ENCODE data around the gene EHMT1. TPM values are rescaled to one million over a fixed set of nuclear protein-coding genes. Genes with fewer than 3 reads are reported as not detected.

EHMT1 gene
- total and polyA plus RNA-seq, 9 of the 15 experiments (the other 6 are each of a cell fraction or from before 2014, with no cell fraction given), result 2.2 to 76.0 (median 36.4) TPM

DNA sequence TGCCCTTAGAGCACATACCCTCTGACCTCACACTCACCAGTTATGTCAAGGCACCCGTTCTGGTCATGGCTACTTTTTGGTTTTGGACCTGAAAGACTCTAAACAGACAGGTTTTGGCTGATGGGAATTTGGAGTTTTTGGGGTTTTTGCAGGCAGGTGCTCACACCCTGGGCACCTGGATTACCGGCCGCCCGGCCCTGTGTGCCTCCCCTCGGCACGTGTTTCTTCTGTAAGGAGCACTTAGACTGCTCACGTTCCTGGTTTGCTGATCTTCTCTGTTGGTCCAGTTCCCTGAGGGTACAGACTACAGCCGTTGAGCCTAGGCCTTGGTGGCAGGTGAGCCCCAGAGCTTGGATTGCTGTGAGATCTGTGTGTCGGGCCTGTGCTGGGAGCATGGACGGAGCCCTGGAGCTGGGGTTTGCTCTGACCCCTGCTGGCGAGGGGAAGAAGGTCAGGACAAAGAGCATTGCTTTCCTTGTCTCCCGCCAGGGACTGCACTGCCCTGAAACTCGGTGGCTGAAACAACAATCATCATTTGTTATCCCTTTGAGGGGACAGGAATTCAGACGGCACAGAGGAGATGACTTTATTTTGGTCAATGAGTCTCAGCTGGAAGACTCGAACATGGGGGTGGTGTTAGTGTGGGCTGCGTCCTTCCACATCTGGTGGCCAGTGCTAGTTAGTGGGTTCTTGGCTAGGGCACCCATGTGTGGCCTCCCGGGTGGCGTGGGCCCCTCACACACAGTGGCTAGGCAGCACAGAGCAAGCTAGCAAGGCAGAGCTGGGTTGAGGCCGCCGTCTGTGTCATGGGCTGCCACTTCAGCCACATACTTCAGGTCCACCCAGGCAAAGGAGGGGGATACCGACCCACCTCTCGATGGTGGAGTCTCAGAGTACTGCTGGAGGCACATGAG lies 76.4 kb downstream of the EHMT1 start (continued):
- peak in 1 of 2 experiments; percentile 60; a peak in 1 of 4 replicates for TF ChIP-seq UBTF (IDR thresholded peaks at IDR 0.05; ENCODE audit: borderline replicate concordance in 1 of 2, low read depth in 2 of 2, low read length in 2 of 2)
- TF ChIP-seq KAT2B (IDR thresholded peaks at IDR 0.05; ENCODE audit: low read depth, low read length), result no peak
- no peak for TF ChIP-seq ZNF589 (CRISPR knock-in tag; IDR thresholded peaks at IDR 0.05; ENCODE audit: low read depth)
- TF ChIP-seq, protein P1, sequence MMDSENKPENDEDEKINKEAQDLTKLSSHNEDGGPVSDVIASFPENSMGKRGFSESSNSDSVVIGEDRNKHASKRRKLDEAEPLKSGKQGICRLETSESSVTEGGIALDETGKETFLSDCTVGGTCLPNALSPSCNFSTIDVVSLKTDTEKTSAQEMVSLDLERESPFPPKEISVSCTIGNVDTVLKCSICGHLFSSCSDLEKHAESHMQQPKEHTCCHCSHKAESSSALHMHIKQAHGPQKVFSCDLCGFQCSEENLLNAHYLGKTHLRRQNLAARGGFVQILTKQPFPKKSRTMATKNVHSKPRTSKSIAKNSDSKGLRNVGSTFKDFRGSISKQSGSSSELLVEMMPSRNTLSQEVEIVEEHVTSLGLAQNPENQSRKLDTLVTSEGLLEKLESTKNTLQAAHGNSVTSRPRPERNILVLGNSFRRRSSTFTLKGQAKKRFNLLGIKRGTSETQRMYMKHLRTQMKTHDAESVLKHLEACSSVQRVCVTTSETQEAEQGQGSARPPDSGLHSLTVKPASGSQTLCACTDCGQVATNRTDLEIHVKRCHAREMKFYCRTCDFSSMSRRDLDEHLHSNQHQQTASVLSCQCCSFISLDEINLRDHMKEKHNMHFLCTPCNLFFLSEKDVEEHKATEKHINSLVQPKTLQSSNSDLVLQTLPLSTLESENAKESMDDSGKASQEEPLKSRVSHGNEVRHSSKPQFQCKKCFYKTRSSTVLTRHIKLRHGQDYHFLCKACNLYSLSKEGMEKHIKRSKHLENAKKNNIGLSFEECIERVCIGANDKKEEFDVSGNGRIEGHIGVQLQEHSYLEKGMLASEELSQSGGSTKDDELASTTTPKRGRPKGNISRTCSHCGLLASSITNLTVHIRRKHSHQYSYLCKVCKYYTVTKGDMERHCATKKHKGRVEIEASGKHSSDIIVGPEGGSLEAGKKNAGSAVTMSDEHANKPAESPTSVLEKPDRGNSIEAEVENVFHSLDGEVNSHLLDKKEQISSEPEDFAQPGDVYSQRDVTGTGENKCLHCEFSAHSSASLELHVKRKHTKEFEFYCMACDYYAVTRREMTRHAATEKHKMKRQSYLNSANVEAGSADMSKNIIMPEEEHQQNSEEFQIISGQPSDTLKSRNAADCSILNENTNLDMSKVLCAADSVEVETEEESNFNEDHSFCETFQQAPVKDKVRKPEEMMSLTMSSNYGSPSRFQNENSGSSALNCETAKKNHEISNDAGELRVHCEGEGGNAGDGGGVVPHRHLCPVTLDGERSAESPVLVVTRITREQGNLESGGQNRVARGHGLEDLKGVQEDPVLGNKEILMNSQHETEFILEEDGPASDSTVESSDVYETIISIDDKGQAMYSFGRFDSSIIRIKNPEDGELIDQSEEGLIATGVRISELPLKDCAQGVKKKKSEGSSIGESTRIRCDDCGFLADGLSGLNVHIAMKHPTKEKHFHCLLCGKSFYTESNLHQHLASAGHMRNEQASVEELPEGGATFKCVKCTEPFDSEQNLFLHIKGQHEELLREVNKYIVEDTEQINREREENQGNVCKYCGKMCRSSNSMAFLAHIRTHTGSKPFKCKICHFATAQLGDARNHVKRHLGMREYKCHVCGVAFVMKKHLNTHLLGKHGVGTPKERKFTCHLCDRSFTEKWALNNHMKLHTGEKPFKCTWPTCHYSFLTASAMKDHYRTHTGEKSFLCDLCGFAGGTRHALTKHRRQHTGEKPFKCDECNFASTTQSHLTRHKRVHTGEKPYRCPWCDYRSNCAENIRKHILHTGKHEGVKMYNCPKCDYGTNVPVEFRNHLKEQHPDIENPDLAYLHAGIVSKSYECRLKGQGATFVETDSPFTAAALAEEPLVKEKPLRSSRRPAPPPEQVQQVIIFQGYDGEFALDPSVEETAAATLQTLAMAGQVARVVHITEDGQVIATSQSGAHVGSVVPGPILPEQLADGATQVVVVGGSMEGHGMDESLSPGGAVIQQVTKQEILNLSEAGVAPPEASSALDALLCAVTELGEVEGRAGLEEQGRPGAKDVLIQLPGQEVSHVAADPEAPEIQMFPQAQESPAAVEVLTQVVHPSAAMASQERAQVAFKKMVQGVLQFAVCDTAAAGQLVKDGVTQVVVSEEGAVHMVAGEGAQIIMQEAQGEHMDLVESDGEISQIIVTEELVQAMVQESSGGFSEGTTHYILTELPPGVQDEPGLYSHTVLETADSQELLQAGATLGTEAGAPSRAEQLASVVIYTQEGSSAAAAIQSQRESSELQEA (IDR thresholded peaks at IDR 0.05; ENCODE audit: low read depth), result no peak
- TF ChIP-seq ZBTB9 (CRISPR knock-in tag; IDR thresholded peaks at IDR 0.05), result no peak
- no peak for TF ChIP-seq SNIP1 (IDR thresholded peaks at IDR 0.05; ENCODE audit: low read depth)
- TF ChIP-seq MAZ (CRISPR knock-in tag; conservative IDR thresholded peaks at IDR 0.05 in 1 of 2, IDR thresholded peaks at IDR 0.05 in 1 of 2), result 0 out of 4 replicates have a peak, but pooled peaks of 1 of the 2 experiments have one; percentile 29
- no peak for TF ChIP-seq BRD4 (IDR thresholded peaks at IDR 0.05)
- no peak for TF ChIP-seq ZNF133 (CRISPR knock-in tag; IDR thresholded peaks at IDR 0.05)
- no peak for TF ChIP-seq IRF2 (CRISPR knock-in tag; IDR thresholded peaks at IDR 0.05)
- TF ChIP-seq ESRRA (IDR thresholded peaks at IDR 0.05; ENCODE audit: borderline replicate concordance, low read depth), result no peak
- TF ChIP-seq, protein P2, sequence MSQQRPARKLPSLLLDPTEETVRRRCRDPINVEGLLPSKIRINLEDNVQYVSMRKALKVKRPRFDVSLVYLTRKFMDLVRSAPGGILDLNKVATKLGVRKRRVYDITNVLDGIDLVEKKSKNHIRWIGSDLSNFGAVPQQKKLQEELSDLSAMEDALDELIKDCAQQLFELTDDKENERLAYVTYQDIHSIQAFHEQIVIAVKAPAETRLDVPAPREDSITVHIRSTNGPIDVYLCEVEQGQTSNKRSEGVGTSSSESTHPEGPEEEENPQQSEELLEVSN (IDR thresholded peaks at IDR 0.05; ENCODE audit: borderline replicate concordance in 1 of 2, extremely low read depth in 1 of 2, insufficient read depth in 1 of 2, insufficient read length in 1 of 2, low read depth in 1 of 2, low read length in 1 of 2, poor library complexity in 1 of 2, severe bottlenecking in 1 of 2), result peak in 1 of 2 experiments; percentile 26
